HG03025 (cell line): ENCODE results near the gene CLMP.
A peak's percentile ranks its signal among the peaks of the same experiment; 100 is the strongest.

Experiments
- ATAC-seq: cut with Tn5 transposase; IDR thresholded peaks from one replicate; pipeline ENCODE4 v1.9.1; 2021; ENCODE audit warnings: mild to moderate bottlenecking, moderate library complexity; ENCODE audit not compliant: unreplicated experiment, low FRiP score

CLMP gene

GRCh38 chr11:123040111-123040432, 155.0 kb downstream of the CLMP start:
- ATAC-seq = no peak

DNA sequence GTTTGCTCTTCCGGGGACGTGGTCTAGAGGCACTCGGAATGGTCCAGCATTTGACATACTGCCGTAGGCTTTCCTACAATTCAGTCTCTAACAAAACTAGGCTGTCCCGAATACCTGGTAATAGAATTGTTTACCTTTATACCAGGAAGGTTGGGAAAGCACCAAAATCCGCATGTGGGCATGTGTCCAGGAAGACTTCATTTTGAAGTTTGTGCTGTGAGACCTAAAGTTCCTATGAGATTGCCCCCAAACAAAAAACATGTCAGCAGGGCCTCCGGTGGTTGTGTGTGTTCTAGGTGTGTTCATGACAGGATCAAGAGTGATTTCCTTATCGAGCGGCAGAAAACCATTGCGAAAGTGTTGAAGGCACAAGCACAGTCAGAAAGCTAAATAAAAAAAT, 159.2 kb downstream of the CLMP start:
- no peak for ATAC-seq

- ATAC-seq = no peak
These were observed 160.5 kb downstream of the CLMP start for GRCh38 chr11:123034597-123034996.

GRCh38 chr11:123033895-123034294, 161.2 kb downstream of the CLMP start:
- no peak for ATAC-seq

DNA sequence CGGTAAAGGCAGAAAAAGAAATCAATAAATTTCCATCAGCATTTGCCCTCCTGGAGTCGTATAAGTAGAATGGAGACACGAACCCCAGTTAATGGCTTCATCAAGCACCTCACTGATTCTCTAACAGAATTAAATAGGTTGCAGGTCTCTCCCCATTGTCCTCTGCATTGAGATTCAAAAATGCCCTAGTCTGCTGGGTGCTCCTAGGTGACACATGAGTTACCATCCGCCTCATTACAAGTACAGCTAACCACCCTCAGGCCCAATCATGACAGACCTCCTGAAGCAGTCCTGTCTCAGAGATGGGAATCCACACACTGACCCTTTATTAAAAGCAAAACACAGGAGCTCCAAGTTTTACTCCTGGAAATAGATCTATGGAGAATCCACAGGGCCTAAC, 164.5 kb downstream of the CLMP start:
- ATAC-seq = no peak

DNA sequence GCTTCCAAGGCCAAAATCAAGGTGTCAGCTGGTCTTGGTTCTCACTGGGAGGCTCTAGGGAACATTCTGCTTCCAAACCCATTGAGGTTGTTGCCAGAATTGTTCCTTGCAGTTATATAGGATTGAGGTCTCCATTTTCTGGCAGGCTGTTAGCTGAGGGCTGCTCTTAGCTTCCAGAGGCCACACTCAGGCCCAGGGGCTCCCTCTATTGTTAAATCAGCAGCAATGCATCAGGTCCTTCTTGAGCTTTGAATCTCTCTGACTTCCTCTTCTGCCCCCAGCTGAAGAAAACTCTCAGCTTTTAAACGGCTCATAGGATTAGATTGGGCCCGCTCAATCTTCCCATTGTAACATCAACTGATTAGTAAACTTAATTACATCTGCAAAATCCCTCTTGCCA, 174.1 kb downstream of the CLMP start:
- ATAC-seq = peak; percentile 74
